Vagina (tissue), 2 donors: ENCODE measurements around the gene OPALIN.

Experiments
- POLR2A ChIP-seq, 2 donors: fragments of 450-650 bp; IDR thresholded peaks; one replicate each; pipeline ENCODE4 v1.6.1; 2017; ENCODE audit warnings: antibody characterized with exemption in 2 of 2, mild to moderate bottlenecking in 2 of 2, moderate library complexity in 2 of 2
- TF ChIP-seq, protein P1 (sequence below), 3 experiments: fragments of 450-650 bp in 2 of 3; fragments of 200-600 bp in 1 of 3; sonication (generic) in 1 of 3; IDR thresholded peaks; one replicate each; pipeline ENCODE4 v1.5.1; 2017 to 2019; ENCODE audit warnings: antibody characterized with exemption in 3 of 3, mild to moderate bottlenecking in 2 of 3, moderate library complexity in 2 of 3

- TF ChIP-seq, protein P1, sequence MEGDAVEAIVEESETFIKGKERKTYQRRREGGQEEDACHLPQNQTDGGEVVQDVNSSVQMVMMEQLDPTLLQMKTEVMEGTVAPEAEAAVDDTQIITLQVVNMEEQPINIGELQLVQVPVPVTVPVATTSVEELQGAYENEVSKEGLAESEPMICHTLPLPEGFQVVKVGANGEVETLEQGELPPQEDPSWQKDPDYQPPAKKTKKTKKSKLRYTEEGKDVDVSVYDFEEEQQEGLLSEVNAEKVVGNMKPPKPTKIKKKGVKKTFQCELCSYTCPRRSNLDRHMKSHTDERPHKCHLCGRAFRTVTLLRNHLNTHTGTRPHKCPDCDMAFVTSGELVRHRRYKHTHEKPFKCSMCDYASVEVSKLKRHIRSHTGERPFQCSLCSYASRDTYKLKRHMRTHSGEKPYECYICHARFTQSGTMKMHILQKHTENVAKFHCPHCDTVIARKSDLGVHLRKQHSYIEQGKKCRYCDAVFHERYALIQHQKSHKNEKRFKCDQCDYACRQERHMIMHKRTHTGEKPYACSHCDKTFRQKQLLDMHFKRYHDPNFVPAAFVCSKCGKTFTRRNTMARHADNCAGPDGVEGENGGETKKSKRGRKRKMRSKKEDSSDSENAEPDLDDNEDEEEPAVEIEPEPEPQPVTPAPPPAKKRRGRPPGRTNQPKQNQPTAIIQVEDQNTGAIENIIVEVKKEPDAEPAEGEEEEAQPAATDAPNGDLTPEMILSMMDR (IDR thresholded peaks at IDR 0.05) = no peak
- TF ChIP-seq POLR2A (IDR thresholded peaks at IDR 0.05) = no peak
Observed at GRCh38 chr10:96333101-96333500, 25.7 kb downstream of the OPALIN start.
